HTERT RPE-1 (cell line): ENCODE data around the gene TRAPPC4.
"Not testable (repeated sequence)": the region's sequence is repeated elsewhere in the genome, so short reads cannot be mapped to it uniquely, and the experiment has no call there.

Experiments
- in situ Hi-C: fragments of 300-500 bp; cut with MboI; formaldehyde crosslinking; loops from 4 replicates; pipeline ENCODE4 v1.14.3; 2020; ENCODE audit warnings: low sequenced_read_pairs

The TRAPPC4 gene

DNA sequence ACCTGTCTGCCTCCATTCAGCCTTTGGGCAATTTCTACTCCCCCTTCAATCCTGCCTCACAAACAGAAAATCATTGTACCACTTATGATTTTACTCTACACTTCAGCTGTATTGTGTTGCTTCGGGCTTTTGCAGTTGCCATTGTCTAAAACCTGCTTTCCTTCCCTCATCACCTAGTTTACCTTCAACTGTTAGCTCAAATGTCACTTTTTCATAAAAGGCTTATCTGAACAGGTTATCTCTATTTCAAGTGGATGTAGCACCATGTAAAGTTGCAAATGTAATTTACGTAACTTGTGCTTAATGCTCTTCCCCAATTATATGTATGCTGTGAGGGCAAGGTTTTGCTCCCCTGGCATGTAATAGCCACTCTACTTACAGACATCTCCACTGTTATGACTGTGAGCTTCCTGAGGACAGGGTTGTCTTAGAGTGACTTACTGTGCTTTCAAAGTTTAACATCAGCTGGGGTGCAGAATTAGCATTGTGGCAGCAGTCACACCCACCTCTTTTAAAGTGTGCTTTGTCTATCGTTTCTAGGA lies 5.9 kb upstream of the TRAPPC4 start:
- in situ Hi-C loops = no loop called here

DNA sequence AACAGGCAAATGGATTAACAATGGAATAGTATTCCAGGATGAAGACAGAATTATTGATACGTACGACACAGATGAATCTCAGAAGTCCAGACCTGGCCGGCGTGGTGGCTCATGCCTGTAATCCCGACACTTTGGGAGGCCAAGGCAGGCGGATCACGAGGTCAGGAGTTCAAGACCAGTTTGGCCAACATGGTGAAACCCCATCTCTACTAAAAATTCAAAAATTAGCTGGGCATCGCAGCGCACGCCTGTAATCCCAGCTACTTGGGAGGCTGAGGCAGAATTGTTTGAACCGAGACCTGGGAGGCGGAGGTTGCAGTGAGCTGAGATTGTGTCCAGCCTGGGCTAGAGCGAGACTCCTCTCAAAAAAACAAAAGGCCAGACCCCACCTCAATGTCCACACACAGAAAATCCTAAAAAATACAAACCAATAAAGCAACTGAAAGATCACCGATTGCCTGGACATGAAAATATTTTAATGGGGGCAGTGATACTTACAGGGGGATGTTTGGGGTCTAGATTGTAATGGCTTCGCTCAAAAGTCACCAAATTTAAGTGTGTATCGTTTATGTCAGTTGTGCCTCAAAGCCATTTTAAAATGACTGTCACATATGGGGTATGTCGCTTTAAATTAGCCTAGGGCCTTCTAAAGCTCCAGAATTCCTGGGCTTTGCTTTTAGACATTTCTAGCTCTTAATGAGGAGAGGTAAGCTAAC lies 4.2 kb upstream of the TRAPPC4 start:
- in situ Hi-C loops = no loop called here

DNA sequence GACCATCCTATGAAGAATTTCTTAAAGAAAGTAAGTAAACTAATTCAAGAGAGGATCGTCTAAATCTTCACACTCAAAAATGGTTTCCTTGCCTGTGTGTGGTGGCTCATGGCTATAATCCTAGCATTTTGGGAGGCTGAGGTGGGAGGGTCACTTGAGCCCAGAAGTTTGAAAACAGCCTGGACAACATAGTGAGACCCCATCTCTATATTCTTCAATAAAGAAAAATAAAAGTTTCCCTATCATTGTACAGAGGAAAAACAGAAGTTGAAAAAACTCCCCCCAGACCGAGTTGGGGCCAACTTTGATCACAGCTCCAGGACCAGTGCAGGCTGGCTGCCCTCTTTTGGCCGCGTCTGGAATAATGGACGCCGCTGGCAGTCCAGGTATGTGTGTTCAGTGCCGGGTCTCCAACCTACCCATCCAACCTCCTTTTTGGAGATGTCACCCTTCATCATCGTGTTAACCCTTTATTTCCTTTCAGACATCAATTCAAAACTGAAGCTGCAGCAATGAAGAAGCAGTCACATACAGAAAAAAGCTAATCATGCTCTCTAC lies 3.4 kb upstream of the TRAPPC4 start:
- in situ Hi-C loops = no loop called here

DNA sequence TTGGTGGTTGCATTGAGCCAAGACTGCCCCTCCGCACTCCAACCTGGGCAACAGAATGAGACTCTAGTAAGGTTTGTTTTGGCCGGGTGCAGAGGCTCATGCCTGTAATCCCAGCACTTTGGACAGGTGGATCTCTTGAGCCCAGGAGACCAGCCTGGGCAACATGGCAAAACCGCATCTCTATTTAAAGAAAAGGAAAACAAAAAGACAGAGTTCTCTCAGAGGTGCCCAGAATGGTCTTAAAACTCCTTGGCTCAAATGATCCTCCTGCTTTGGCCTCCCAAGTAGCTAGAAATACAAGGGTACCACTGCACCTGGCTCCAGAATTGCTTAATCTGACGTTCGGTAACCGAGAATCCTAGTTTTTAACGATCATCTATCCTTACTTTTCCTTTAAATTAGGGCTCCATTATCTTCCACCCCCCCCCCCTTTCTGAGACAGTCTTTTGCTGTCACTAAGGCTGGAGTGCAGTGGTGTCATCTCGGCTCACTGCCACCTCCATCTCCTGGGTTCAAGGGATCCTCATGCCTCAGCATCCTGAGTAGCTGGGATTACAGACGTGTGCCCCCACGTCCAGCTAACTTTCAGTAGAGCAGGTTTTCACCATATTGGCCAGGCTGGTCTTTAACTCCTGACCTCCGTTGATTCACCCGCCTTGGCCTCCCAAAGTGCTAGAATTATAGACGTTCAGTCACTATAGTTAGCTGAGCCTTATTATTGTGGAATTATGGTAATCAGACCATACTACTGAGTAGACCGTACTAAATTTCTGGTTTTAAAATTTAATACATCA lies 2.2 kb upstream of the TRAPPC4 start:
- in situ Hi-C loops = no loop called here

DNA sequence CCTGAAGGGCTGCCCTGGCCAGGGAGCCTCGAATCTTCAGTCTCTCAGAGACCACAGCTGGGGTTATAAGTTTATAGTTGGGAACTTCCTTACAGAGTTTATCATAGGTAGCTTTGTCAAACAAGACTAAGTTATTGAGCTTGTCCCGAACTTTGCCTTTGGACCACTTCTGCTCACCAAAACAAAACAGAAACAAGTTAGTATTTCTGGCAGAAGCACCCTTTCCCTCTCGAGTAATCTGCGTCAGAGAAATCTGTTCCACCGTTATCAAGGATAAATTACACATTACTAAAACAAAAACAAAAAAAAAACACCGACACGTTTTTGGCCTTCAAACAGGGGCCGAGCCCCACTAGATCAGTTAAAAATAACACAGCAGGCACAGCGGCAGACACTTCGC lies 1.2 kb upstream of the TRAPPC4 start:
- in situ Hi-C loops = not testable (repeated sequence)

DNA sequence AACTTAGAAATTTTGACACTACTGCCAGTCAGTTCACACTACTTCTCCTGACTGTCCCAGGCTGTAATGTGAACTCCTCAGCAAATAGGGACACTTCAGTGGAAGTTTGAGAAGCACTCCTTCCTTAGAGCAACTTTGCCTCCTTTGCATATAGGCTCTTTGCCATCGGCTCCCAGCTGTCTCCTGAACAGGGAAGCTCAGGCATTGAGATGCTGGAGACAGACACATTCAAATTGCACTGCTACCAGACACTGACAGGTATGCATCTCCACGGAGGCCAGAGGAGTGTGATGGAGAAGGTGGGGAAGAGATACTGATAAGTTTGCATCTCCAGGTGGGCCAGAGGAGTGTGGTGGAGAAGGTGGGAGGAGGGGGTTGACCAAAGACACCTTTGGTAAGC lies 1.4 kb downstream of the TRAPPC4 start:
- in situ Hi-C loops = no loop called here

DNA sequence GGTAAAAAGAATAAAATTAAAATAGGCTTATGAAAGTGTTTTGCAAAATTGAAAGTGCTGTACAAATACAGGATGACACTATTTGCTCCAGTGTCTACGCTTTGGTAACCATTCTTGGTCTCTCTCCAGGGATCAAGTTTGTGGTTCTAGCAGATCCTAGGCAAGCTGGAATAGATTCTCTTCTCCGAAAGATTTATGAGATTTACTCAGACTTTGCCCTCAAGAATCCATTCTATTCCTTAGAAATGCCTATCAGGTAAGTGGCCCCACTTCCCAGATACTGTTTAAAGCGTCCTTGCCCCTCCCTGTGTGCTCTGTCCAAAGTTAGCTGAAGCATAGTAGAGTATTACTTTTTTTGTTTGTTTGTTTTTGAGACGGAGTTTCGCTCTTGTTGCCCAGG lies 3.1 kb downstream of the TRAPPC4 start:
- in situ Hi-C loops = no loop called here

DNA sequence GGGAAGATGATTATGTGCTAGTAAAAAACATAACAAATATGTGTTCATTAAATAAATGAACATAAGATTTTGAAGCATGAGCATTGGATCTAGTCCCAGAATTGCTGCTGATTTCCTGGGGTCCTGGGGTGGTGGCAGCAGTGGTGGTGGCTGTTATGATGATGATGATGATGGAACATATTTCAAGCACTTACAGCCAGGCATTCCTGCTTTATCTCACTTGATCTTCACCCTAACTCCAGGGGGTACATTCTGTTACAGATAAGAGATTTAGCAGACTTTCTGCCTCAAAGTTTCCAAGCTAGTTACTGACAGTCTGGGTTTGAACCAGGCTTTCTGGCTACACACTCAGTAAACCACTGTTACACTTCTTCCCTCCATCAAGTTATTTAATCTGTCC lies 5.2 kb downstream of the TRAPPC4 start:
- in situ Hi-C loops = no loop called here

DNA sequence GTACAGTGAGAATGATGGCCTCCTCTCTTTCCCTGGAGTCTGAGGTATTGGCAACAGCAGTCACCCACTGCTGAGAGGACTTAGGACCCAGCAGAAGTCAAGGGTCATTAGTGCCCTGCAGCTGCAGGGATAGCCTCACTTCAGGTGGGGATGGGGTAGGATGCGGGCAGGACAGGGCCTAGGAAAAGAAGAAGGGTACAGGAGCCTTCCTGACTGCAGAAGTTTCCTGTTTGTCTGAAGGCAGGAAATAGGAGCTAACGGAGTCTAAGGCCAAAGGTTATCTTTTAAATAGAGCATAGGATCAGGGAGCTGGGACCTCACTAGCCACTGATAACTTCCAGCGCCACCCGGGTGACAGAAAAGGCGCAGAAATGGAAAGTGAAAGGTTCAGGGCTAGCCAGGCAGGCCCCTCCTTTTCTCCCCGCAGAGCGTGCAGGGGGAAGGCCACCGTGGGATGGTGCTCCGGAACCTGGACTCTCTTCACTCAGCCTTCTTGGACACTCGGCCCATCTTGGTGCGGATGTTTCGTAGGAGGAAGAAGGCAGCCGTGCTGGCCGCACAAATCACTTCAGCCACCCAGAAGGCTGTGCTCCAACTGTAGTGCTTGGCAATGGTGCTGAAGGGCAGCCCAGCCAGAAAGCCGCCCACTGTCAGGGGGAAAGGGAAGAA lies 6.0 kb downstream of the TRAPPC4 start:
- in situ Hi-C loops = no loop called here

DNA sequence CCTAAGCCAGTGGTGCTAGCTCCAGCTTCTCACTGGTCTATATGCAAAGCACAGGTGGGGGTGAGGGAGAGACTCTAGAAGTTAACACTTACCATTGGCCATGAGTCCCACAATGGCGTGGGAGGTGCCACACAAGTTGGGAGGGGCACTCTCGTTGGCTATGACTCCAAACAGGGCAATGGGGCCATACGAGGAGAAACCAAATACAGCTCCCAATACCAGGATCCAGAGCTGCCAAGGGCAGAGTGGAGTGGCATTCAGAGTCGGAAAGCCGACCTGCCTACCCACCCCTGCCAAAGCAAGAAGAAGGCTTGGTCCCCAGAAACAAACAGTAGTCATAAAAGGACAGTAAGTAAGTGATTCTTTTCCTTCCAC lies 6.5 kb downstream of the TRAPPC4 start:
- in situ Hi-C loops = no loop called here

DNA sequence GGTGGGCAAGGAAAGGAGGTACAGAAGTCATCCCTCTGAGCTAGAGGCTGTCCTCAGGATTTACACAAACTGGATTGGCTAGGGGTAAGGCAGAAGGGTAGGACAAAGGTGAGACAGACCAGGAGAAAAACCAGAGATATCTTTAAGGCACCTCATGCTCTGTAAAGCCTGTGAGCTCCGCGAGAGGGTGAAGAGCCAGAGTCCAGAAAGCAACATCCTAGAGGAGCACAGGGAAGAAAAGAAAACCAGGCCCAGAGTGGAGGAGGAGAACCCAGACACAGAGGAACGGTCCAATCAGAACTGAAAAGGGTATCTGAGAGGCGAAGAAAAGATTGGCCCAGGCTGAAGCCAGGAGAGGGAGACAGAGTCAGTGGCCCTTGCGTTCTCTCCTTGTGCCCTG lies 7.0 kb downstream of the TRAPPC4 start:
- in situ Hi-C loops = no loop called here

DNA sequence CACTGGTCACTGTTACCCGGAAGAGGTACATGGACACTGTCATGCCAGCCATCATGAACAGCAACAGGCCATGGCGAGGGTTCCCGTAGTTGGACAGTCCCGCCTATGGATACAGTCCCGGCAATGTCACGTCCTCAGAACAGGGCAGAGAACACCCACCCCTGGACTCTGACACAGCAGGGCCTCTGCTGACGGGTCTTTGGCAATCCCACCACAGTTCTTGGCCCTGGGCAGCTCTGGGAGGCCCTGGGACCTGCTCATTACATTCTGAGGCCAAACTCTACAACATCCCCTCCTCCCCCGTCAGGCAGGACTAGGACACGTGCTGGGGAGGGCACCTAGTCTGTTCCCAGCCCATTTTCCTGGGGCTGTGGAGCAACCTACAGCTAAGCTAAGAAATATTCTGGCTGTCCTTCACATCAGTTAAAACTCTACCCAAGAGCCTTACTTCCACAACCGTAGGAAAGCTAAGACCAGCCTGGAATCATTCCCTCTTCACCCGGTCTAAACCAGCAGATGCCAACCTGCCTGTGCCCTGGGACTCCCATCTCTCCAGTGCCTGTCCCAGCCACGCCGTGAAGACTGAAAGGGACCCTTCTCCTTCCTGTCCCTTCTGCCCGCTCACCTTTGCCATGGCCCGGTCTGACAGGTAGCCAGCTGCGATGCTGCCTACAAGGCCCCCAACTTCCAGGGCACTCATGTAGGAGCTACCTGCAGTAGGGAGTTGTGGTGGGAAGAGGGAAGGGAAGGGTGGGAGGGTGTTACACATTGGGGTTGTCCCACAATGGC lies 7.6 kb downstream of the TRAPPC4 start:
- in situ Hi-C loops = no loop called here

DNA sequence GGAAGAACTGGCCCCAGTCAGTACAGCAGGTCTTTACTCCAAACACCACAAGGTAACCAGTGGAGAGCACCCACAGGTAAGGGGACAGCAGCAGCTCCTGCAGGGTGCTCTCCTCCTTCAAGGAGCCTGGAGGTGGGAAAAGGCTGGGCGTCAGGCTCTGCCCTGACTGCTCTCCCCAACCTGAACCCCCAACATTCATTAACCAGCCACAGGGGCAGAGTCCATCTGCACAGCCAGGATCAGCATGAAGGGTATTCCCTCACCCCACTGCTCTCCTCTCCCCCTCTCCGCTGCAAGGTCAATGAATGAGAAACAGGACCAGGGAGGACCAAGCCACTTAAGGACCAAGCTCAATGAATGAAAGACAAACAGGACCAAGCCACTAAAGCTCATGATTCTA lies 8.4 kb downstream of the TRAPPC4 start:
- in situ Hi-C loops = no loop called here

DNA sequence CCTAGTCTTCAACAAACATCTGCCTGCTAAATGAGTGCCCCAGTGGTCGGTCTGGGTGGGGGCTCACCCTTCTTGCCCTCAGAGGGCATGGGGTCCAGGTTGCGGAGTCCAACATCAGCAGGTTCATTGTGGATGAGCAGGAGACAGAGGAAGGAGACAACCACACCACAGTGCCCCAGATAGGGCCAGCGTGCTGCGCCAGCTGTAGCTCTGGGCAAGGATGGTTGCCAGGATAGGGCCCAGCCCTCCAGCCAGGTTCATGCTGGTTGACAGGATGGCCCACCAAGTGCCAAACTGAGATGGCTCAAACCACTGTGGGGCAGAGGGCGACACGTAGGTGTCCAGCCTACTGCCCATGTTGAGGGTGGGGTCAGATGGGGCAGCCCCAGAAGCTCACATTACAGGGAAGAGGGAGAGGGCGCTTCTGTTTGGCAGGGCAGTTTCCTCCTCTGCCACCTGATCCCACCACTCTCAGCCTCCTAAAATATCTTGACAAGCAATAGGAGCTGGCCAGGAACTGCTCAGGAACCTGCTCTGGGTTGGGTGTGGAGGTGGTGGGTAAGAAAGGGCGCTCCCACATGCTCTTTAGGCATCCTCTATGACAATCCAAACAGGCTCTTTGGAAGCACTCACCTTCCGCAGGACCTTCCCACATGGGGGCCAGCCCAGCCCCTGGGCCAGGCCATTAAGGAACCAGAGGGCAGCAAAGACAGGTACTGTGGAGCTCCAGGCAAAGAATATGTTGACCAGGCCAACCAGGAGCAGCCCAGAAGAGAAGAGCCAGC lies 9.2 kb downstream of the TRAPPC4 start:
- in situ Hi-C loops = no loop called here

DNA sequence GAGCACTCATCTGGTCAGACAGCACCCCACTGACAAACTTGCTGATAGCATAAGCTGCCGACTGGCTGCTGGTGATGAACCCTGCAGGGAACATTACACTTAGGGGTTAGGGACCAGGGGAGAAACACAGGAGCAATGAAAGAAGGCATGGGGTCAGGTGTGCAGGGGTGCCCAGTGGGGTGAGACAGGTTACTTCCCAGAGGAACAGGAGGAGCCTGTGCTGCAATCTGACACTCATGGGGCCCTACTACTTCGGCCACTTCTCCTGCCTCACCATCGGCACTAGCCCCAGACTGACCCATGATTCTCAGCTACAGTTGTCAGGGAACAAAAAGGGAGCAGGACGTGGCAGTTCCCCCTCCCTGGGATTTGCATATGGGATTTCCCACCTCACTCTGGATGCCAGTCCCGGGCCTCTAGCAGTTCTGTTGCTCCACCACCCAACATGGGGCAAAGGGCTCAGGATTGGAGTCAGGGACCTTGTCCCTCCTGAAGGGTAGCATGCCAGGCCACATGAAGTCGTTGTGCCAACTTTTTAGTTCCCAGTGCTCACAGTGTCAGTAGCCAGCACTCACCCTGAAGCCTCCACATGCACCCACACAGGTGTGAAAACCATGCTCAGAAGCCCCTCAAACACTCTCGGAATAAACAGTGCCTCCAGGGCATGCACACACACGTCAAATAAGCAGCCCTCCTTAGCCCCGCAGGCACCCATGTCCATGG lies 9.9 kb downstream of the TRAPPC4 start:
- in situ Hi-C loops = no loop called here

DNA sequence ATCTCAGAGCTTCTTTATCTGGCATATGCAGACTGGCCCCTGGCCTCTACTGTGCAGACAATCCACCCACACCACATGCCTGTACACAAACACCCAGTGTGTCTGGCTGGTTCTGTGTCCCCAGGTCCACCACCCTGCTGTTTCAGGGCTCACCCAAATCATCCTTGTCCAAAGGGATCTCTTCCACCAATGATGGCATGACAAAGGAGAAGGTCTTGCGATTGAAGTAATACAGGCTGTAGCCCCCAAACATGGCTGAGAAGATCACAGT lies 10.4 kb downstream of the TRAPPC4 start:
- in situ Hi-C loops = no loop called here

DNA sequence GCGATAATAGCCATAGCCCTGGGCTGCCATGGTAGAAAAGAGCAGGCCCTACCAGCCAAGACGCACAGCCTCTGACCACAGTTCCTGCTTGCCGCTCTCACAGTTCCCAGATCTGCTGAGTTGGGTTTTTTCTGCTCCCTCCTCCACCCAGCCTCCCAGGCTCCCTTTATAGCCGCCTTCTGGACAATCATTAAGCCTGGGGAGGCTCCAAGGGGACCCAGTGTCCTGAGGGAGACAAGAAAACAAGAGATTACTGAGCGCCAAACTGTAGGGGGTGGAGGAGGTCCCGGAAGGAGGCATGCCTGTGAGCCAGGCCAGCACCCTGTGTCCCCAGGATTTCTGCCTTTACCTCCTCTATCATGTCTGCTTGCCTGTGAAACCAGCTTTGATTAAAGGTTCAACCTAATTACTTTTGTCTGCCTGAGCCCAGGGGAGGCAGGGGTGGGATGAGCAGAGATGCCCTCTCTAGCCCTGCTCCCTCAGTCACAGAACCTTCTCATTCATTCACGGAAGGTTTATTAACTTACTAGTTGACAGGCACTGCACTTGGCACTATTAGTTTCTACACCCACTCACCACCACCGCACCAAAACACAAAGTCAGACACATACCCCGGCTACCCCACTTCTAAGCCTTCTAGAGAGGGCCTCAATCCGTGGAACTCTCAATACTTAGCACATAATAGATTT lies 10.9 kb downstream of the TRAPPC4 start:
- in situ Hi-C loops = no loop called here

DNA sequence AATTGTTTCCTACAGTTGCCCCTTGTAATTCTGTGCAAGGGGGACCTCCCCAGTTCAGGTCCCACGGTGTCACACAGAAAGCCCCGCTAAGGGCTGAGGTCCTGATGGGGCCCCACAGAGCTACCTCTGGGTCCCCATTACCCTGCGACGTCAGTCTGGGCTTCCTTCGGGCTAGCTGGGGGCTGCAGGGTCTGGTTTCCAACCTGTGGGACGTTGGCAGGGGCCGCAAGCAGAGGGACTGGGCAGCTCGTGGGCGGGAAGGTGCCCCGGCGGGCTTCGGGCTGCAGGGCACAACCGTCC lies 11.4 kb downstream of the TRAPPC4 start:
- in situ Hi-C loops = no loop called here
